GM23248 (cell line): ENCODE measurements around the gene CHRM2. TPM values are rescaled to one million over a fixed set of nuclear protein-coding genes. Genes with fewer than 3 reads are reported as not detected.
A peak's percentile ranks its signal among the peaks of the same experiment; 100 is the strongest.

Experiments used
- DNase-seq: peaks from one replicate; pipeline ENCODE4 v3.0.0-alpha.2; 2015
- H2AFZ ChIP-seq: fragments of 200-600 bp; sonication (generic); 2 replicates; pipeline ENCODE4 v1.6.1; 2016; ENCODE audit warnings: antibody characterized with exemption
- H3F3A ChIP-seq: fragments of 200-600 bp; sonication (generic); 2 replicates; pipeline ENCODE4 v1.6.1; 2016; ENCODE audit warnings: mild to moderate bottlenecking, antibody characterized with exemption, mixed run types; ENCODE audit not compliant: insufficient read depth
- H3K27ac ChIP-seq: fragments of 200-600 bp; sonication (generic); 2 replicates; pipeline ENCODE4 v1.5.1; 2016; ENCODE audit warnings: mild to moderate bottlenecking
- H3K27me3 ChIP-seq: fragments of 200-600 bp; sonication (generic); replicated peaks from 2 replicates; pipeline ENCODE4 v1.6.1; 2016; ENCODE audit warnings: mild to moderate bottlenecking; ENCODE audit not compliant: insufficient read depth
- H3K36me3 ChIP-seq: fragments of 200-600 bp; sonication (generic); 2 replicates; pipeline ENCODE4 v1.6.1; 2016; ENCODE audit warnings: low read depth, mild to moderate bottlenecking
- H3K4me1 ChIP-seq: fragments of 200-600 bp; sonication (generic); 2 replicates; pipeline ENCODE4 v1.6.1; 2016; ENCODE audit warnings: mild to moderate bottlenecking; ENCODE audit not compliant: insufficient read depth
- H3K4me2 ChIP-seq: fragments of 200-600 bp; sonication (generic); one replicate; pipeline ENCODE4 v1.6.1; 2016; ENCODE audit warnings: mild to moderate bottlenecking; ENCODE audit not compliant: unreplicated experiment
- H3K4me3 ChIP-seq: fragments of 200-600 bp; sonication (generic); 2 replicates; pipeline ENCODE4 v1.5.1; 2016; ENCODE audit warnings: mild to moderate bottlenecking
- H3K79me2 ChIP-seq: fragments of 200-600 bp; sonication (generic); 2 replicates; pipeline ENCODE4 v1.6.1; 2016; ENCODE audit warnings: mild to moderate bottlenecking; ENCODE audit not compliant: insufficient read depth
- H3K9ac ChIP-seq: fragments of 200-600 bp; sonication (generic); 2 replicates; pipeline ENCODE4 v1.6.1; 2016; ENCODE audit warnings: mild to moderate bottlenecking
- H3K9me2 ChIP-seq: fragments of 200-600 bp; sonication (generic); 2 replicates; pipeline ENCODE4 v1.6.1; 2016; ENCODE audit warnings: mixed run types, mild to moderate bottlenecking, moderate library complexity; ENCODE audit not compliant: insufficient read depth
- H3K9me3 ChIP-seq: fragments of 200-600 bp; sonication (generic); one replicate; pipeline ENCODE4 v1.6.1; 2017; ENCODE audit warnings: low read depth
- H4K20me1 ChIP-seq: fragments of 200-600 bp; sonication (generic); 2 replicates; pipeline ENCODE4 v1.6.0; 2016; ENCODE audit not compliant: insufficient read depth
- EZH2 ChIP-seq: fragments of 200-600 bp; sonication (generic); IDR thresholded peaks from 2 replicates; pipeline ENCODE4 v1.6.1; 2018; ENCODE audit warnings: antibody characterized with exemption, mild to moderate bottlenecking; ENCODE audit not compliant: insufficient read depth, poor library complexity, severe bottlenecking
- EZH2phosphoT487 ChIP-seq: fragments of 200-600 bp; sonication (generic); IDR thresholded peaks from 2 replicates; pipeline ENCODE4 v1.6.1; 2018; ENCODE audit warnings: antibody characterized with exemption, moderate library complexity, mild to moderate bottlenecking, low read depth; ENCODE audit not compliant: insufficient read depth
- WGBS, 2 experiments: methylation state at CpG; one replicate each; pipeline ENCODE4 v1.1.6; 2015 to 2017; ENCODE audit warnings: low lambda C conversion rate in 2 of 2, low coverage in 1 of 2; ENCODE audit errors: missing lambda C conversion rate in 2 of 2; 5-methylcytosine and 5-hydroxymethylcytosine counted together
- in situ Hi-C: fragments of 300-500 bp; cut with MboI; formaldehyde crosslinking; loops from 2 replicates; pipeline ENCODE4 v1.15.0; 2020
- polyA plus RNA-seq: library from polyadenylated mRNA; unstranded; fragments of >200 nt; fragmentation: Nextera tagmentation; extraction: Ambion mirVana; gene quantifications from 2 replicates; pipeline ENCODE4 v1.2.1, GENCODE V29; 2016
- total RNA-seq: library from RNA; depleted of rRNA; stranded (reverse); fragments of >200 nt; shearing (Covaris generic); gene quantifications from 2 replicates; pipeline ENCODE4 v1.2.3, GENCODE V29; 2014

CHRM2 gene
- total and polyA plus RNA-seq, 2 experiments from 2014 or later, result 1.8 to 3.7 TPM

GRCh38 chr7:137005873-137006272, 137.4 kb downstream of the CHRM2 start:
- Histone ChIP-seq H3K4me2 (no peak overlapping the region), H4K20me1 (no peaks in the 10 kb centered on the region), H3K4me3 (no peak overlapping the region), H3K4me1 (peaks cover 11% of the 10 kb centered on the region; the same call in 1 of the 2 replicates), H3K9me3 (no peaks in the 10 kb centered on the region), H3K9ac (no peak overlapping the region), H3K9me2 (0 out of 2 replicates have a peak, but pooled peaks cover 3% of the 10 kb centered on the region), H3K27me3 (no peaks in the 10 kb centered on the region), H3K36me3 (no peaks in the 10 kb centered on the region), H3K27ac (no peak overlapping the region), H2AFZ (no peak overlapping the region), H3K79me2 (no peaks in the 10 kb centered on the region), H3F3A (no peaks in the 10 kb centered on the region)
- in situ Hi-C loops, result no loop called here
- TF ChIP-seq EZH2phosphoT487 (no peak), EZH2 (no peak)
- 78 to 86% methylated on average over 3 of the region's 3 CpGs for WGBS, 2 experiments
- DNase-seq, result no peak

GRCh38 chr7:137006293-137006692, 137.8 kb downstream of the CHRM2 start:
- no peaks in the 10 kb centered on the region for H3F3A ChIP-seq
- 0 out of 2 replicates have a peak overlapping the region, but pooled peaks have one; percentile 10 for H2AFZ ChIP-seq
- H3K9me3 ChIP-seq, result no peaks in the 10 kb centered on the region
- in situ Hi-C loops, result no loop called here
- H3K4me2 ChIP-seq, result peak overlapping the region; percentile 33
- no peaks in the 10 kb centered on the region for H4K20me1 ChIP-seq
- H3K9ac ChIP-seq, result no peak overlapping the region
- H3K27ac ChIP-seq, result no peak overlapping the region
- DNase-seq, result peak; percentile 47
- H3K4me1 ChIP-seq, result 0 out of 2 replicates have a peak, but pooled peaks cover 7% of the 10 kb centered on the region
- 71 to 77% methylated on average over 1 of the region's 1 CpG for WGBS, 2 experiments
- H3K4me3 ChIP-seq, result no peak overlapping the region
- H3K36me3 ChIP-seq, result no peaks in the 10 kb centered on the region
- no peaks in the 10 kb centered on the region for H3K79me2 ChIP-seq
- TF ChIP-seq EZH2 (no peak), EZH2phosphoT487 (no peak)
- H3K9me2 ChIP-seq, result 0 out of 2 replicates have a peak, but pooled peaks cover 3% of the 10 kb centered on the region
- H3K27me3 ChIP-seq, result no peaks in the 10 kb centered on the region

- DNase-seq, result peak; percentile 40
- TF ChIP-seq EZH2phosphoT487, result no peak
- TF ChIP-seq EZH2, result no peak
Measured at GRCh38 chr7:137007001-137007694, 138.7 kb downstream of the CHRM2 start.

GRCh38 chr7:137009404-137009803, 141.0 kb downstream of the CHRM2 start:
- in situ Hi-C loops, result no loop called here
- no peak for DNase-seq
- H3K4me2 ChIP-seq, result no peak overlapping the region
- no peaks in the 10 kb centered on the region for H3K9me3 ChIP-seq
- H3K9me2 ChIP-seq, result peaks cover 3% of the 10 kb centered on the region; the same call in 1 of the 2 replicates
- H3K4me1 ChIP-seq, result 0 out of 2 replicates have a peak, but pooled peaks cover 5% of the 10 kb centered on the region
- no peaks in the 10 kb centered on the region for H3K79me2 ChIP-seq
- no peak overlapping the region for H3K4me3 ChIP-seq
- H3F3A ChIP-seq, result no peaks in the 10 kb centered on the region
- no peaks in the 10 kb centered on the region for H3K36me3 ChIP-seq
- H3K27ac ChIP-seq, result no peak overlapping the region
- no peak overlapping the region for H2AFZ ChIP-seq
- no peak overlapping the region for H3K9ac ChIP-seq
- H4K20me1 ChIP-seq, result no peaks in the 10 kb centered on the region
- H3K27me3 ChIP-seq, result no peaks in the 10 kb centered on the region
- no peak for TF ChIP-seq EZH2
- TF ChIP-seq EZH2phosphoT487, result no peak

More at GRCh38 chr7:137007001-137007694, 138.7 kb downstream of the CHRM2 start:
- no peaks in the 10 kb centered on the region for H3K79me2 ChIP-seq
- H3F3A ChIP-seq, result no peaks in the 10 kb centered on the region
- 0 out of 2 replicates have a peak overlapping the region, but pooled peaks have one; percentile 10 for H2AFZ ChIP-seq
- no peaks in the 10 kb centered on the region for H3K9me3 ChIP-seq
- WGBS, 2 experiments, result 61 to 83% methylated on average over 3 of the region's 3 CpGs
- no peak overlapping the region for H3K4me2 ChIP-seq
- H3K27me3 ChIP-seq, result no peaks in the 10 kb centered on the region
- in situ Hi-C loops, result no loop called here
- no peaks in the 10 kb centered on the region for H3K36me3 ChIP-seq
- H3K9ac ChIP-seq, result no peak overlapping the region
- no peak overlapping the region for H3K4me3 ChIP-seq
- H3K27ac ChIP-seq, result no peak overlapping the region
- 0 out of 2 replicates have a peak, but pooled peaks cover 3% of the 10 kb centered on the region for H3K9me2 ChIP-seq
- H3K4me1 ChIP-seq, result 0 out of 2 replicates have a peak, but pooled peaks cover 5% of the 10 kb centered on the region
- H4K20me1 ChIP-seq, result no peaks in the 10 kb centered on the region
